ENCODE results near the gene DPP4. TPM values are rescaled to one million over a fixed set of nuclear protein-coding genes. Genes with fewer than 3 reads are reported as not detected.

Gene DPP4
- total and polyA plus RNA-seq, 2 donors (not counting 3 experiments of a cell fraction or from before 2014, with no cell fraction given) = 0.84 to 6.2 TPM

DNA sequence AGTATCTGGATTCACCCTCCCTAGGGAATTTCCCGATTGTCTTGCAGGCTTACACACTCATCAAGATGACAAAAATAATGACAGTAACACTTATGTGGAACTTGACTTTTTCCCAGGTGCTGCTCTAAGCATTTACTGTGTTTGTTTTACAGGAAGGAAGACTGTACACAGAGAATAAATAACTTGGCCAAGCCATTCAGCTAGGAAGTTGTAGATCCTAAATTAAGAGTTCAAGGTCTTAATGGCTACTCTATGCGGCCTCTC is 549 bp upstream of the DPP4 start:
- no peak for FAIRE-seq
- Histone ChIP-seq H3K27ac (ENCODE audit: insufficient read depth, low read depth, low read length) (no peak overlapping the region), H3K9ac (replicated peaks; ENCODE audit: extremely low read depth, insufficient read depth, low read length) (no peak overlapping the region), H4K20me1 (replicated peaks; ENCODE audit: control insufficient read depth, extremely low read depth, insufficient read depth, low read length) (no peaks in the 10 kb centered on the region), H3K27me3 (ENCODE audit: control insufficient read depth in 2 of 2, insufficient read depth in 2 of 2, low read length in 2 of 2) (no peaks in the 10 kb centered on the region), H3K4me3 (replicated peaks in 1 of 3; ENCODE audit: insufficient read depth in 1 of 3, low read depth in 1 of 3, low read length in 3 of 3) (peak overlapping the region in 1 of 3 experiments; percentile 58), H3K4me1 (ENCODE audit: control insufficient read depth, extremely low read depth, insufficient read depth, low read length) (peaks cover 26% of the 10 kb centered on the region), H3K36me3 (ENCODE audit: control insufficient read depth in 2 of 2, extremely low read depth in 1 of 2, insufficient read depth in 2 of 2, low read length in 2 of 2) (no peaks in the 10 kb centered on the region), H3K9me3 (replicated peaks; ENCODE audit: control insufficient read depth, insufficient read depth, low read length) (no peaks in the 10 kb centered on the region), H3K4me2 (ENCODE audit: insufficient read depth, low read length) (peak overlapping the region; percentile 91), H3K9me1 (replicated peaks; ENCODE audit: control insufficient read depth, extremely low read depth, insufficient read depth, low read length) (no peaks in the 10 kb centered on the region), H2AFZ (ENCODE audit: low read depth, low read length) (peak overlapping the region; percentile 99), H3K79me2 (ENCODE audit: control insufficient read depth, insufficient read depth, low read length) (no peaks in the 10 kb centered on the region)
- dilution Hi-C loops (cut with MboI; ENCODE audit: extremely low pct_ligation_motif_present, low sequenced_read_pairs) (no loop called here), intact Hi-C loops (cut with micrococcal nuclease) (loop anchor here (1.0 kb wide), 1 partner anchor 40 kb away; no protein-coding TSS in a partner anchor)
- TF ChIP-seq, protein P1, sequence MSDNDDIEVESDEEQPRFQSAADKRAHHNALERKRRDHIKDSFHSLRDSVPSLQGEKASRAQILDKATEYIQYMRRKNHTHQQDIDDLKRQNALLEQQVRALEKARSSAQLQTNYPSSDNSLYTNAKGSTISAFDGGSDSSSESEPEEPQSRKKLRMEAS (IDR thresholded peaks at IDR 0.05; ENCODE audit: insufficient read depth, insufficient read length) = no peak
- TF ChIP-seq GATA2 (IDR thresholded peaks at IDR 0.05; ENCODE audit: insufficient read depth, insufficient read length, low read depth, low read length) (no peak), MYC (IDR thresholded peaks at IDR 0.05; ENCODE audit: low read depth, low read length) (no peak), JUN (IDR thresholded peaks at IDR 0.05; ENCODE audit: borderline replicate concordance, insufficient read depth, insufficient read length, low read depth) (no peak), POLR2AphosphoS5 (IDR thresholded peaks at IDR 0.05; ENCODE audit: insufficient read depth, low read depth, low read length) (no peak), EZH2 (IDR thresholded peaks at IDR 0.05; ENCODE audit: borderline replicate concordance, low read depth, low read length, severe bottlenecking) (no peak), FOS (IDR thresholded peaks at IDR 0.05; ENCODE audit: borderline replicate concordance, insufficient read depth, low read length) (no peak), POLR2A (IDR thresholded peaks at IDR 0.05; ENCODE audit: low read depth, low read length) (no peak)
- TF ChIP-seq, protein P2, sequence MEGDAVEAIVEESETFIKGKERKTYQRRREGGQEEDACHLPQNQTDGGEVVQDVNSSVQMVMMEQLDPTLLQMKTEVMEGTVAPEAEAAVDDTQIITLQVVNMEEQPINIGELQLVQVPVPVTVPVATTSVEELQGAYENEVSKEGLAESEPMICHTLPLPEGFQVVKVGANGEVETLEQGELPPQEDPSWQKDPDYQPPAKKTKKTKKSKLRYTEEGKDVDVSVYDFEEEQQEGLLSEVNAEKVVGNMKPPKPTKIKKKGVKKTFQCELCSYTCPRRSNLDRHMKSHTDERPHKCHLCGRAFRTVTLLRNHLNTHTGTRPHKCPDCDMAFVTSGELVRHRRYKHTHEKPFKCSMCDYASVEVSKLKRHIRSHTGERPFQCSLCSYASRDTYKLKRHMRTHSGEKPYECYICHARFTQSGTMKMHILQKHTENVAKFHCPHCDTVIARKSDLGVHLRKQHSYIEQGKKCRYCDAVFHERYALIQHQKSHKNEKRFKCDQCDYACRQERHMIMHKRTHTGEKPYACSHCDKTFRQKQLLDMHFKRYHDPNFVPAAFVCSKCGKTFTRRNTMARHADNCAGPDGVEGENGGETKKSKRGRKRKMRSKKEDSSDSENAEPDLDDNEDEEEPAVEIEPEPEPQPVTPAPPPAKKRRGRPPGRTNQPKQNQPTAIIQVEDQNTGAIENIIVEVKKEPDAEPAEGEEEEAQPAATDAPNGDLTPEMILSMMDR (IDR thresholded peaks at IDR 0.05; ENCODE audit: extremely low read depth in 1 of 2, insufficient read depth in 1 of 2, low read depth in 1 of 2, low read length in 2 of 2) = no peak
- DNase-seq (ENCODE audit: low read depth, low spot score) = no peak
- CTCF ChIA-PET = interaction anchor here (1.2 to 2.0 kb wide), 3 partner anchors 16 to 40 kb away, joined by 3 to 11 read pairs (median 5); no protein-coding TSS in a partner anchor
- BruUV-seq (replicated peaks) = no TSS peak
- POLR2A ChIA-PET = no interaction called here
